ENCODE measurements around the gene ELANE. TPM values are rescaled to one million over a fixed set of nuclear protein-coding genes. Genes with fewer than 3 reads are reported as not detected.

The ELANE gene
- 0.58 TPM for total RNA-seq
- long read RNA-seq, partial matches to known transcripts: 0 of 2 reads
- long read RNA-seq, other reads (novel, unspliced or antisense): 1 of 2 reads

DNA sequence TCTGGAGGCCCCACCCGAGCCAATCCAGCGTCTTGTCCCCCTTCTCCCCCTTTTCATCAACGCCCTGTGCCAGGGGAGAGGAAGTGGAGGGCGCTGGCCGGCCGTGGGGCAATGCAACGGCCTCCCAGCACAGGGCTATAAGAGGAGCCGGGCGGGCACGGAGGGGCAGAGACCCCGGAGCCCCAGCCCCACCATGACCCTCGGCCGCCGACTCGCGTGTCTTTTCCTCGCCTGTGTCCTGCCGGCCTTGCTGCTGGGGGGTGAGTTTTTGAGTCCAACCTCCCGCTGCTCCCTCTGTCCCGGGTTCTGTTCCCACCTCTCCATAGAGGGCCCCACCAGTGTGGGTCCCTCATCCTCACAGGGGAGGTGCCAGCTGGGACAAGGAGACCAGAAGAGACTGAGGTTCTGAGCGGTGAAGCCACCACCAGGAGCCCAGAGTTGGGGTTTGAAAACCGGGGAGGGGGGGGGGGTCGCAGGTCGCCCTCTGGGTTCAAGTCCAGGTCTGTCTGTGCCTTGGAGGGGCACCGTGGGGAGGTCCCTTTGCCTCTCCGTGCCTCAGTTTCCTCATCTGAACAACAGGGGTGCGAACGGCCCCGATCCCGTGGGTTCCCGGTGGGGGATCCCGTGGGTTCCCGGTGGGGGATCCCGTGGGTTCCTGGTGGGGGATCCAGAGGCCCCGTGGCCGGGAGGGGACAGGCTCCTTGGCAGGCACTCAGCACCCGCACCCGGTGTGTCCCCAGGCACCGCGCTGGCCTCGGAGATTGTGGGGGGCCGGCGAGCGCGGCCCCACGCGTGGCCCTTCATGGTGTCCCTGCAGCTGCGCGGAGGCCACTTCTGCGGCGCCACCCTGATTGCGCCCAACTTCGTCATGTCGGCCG, at the start of gene ELANE:
Gene ELANE (plus strand): TSS at position 168 of the 878 bp plus-strand sequence. CDS start 26 bp downstream, at position 194.
- DNase-seq: no peak
- Histone ChIP-seq H3K36me3 (no peaks in the 10 kb centered on the region), H3K9me3 (replicated peaks) (no peaks in the 10 kb centered on the region), H3K4me3 (peak within 1 kb of the TSS; percentile 48), H3K27me3 (ENCODE audit: low read depth) (peaks cover 62% of the 10 kb centered on the region), H3K27ac (replicated peaks) (peak within 1 kb of the TSS; percentile 80), H3K4me1 (peaks cover 32% of the 10 kb centered on the region)
- intact Hi-C loops (cut with micrococcal nuclease): no loop called here
- TF ChIP-seq, protein P1, sequence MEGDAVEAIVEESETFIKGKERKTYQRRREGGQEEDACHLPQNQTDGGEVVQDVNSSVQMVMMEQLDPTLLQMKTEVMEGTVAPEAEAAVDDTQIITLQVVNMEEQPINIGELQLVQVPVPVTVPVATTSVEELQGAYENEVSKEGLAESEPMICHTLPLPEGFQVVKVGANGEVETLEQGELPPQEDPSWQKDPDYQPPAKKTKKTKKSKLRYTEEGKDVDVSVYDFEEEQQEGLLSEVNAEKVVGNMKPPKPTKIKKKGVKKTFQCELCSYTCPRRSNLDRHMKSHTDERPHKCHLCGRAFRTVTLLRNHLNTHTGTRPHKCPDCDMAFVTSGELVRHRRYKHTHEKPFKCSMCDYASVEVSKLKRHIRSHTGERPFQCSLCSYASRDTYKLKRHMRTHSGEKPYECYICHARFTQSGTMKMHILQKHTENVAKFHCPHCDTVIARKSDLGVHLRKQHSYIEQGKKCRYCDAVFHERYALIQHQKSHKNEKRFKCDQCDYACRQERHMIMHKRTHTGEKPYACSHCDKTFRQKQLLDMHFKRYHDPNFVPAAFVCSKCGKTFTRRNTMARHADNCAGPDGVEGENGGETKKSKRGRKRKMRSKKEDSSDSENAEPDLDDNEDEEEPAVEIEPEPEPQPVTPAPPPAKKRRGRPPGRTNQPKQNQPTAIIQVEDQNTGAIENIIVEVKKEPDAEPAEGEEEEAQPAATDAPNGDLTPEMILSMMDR (IDR thresholded peaks at IDR 0.05; ENCODE audit: borderline replicate concordance): no peak

DNA sequence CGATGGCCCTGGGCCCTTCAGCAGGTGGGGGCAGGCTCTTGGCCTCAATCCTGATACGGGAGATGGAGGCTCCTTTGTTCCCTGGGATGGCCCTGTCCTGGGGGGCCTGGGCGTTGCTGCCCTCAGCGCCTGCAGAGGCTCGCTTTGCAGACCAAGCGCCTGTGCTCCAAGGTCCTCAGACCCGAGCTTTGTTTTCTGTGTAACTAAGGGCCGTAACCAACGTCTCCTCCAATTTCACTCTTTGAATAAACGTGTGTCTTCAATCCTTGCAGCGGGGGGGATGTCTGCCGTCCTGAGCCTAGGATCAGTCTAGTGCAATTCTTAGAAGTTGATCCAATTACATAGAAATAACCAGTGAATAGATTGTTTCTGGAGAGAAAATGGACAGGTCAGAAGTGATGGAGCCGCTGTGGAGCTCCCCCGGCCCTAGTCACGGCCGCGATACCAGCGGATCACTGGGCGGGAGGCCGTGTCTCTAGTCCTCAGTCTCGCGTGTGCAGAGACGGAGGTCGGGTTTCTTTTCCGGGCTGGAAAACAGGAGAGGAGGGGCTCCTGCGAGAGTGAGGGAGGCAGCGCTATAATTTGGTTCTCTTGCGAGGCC, 49.5 kb upstream of the ELANE start:
- Histone ChIP-seq H3K4me3 (peak overlapping the region; percentile 77), H3K9me3 (replicated peaks) (no peaks in the 10 kb centered on the region), H3K27ac (replicated peaks) (peak overlapping the region; percentile 100), H3K4me1 (peaks cover 94% of the 10 kb centered on the region), H3K36me3 (peaks cover 54% of the 10 kb centered on the region), H3K27me3 (ENCODE audit: low read depth) (no peaks in the 10 kb centered on the region)
- DNase-seq: no peak
- TF ChIP-seq, protein P1 (IDR thresholded peaks at IDR 0.05; ENCODE audit: borderline replicate concordance): no peak
- intact Hi-C loops (cut with micrococcal nuclease): no loop called here

DNA sequence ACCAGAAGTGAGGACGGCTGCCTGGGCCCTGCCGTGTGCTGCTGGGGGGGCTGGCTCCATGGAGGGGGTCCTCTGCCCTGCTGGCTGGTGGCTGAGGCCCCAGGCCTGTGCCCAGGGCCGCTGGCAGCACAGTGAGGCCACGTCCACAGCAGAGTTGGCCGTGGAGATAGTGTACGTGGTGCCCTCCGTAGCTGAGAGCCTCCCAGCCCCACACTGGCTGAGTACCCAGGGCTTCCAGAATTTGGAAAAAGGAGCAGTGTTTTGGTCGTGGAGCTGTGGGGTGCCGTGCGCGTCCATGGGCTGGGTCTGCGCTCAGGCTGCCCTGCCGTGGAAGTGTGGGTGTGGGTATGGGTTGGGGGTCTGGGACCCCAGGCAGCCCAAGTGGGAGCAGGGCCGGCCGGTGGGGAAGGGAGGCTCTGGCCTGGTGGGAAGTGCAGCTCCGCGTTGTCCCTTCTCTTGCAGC, 49.0 kb upstream of the ELANE start:
- peaks cover 92% of the 10 kb centered on the region for H3K4me1 ChIP-seq
- peaks cover 59% of the 10 kb centered on the region for H3K36me3 ChIP-seq
- H3K9me3 ChIP-seq (replicated peaks): no peaks in the 10 kb centered on the region
- TF ChIP-seq, protein P1 (IDR thresholded peaks at IDR 0.05; ENCODE audit: borderline replicate concordance): no peak
- no peaks in the 10 kb centered on the region for H3K27me3 ChIP-seq (ENCODE audit: low read depth)
- no peak for DNase-seq
- H3K27ac ChIP-seq (replicated peaks): peak overlapping the region; percentile 100
- H3K4me3 ChIP-seq: peak overlapping the region; percentile 77
- intact Hi-C loops (cut with micrococcal nuclease): no loop called here

DNA sequence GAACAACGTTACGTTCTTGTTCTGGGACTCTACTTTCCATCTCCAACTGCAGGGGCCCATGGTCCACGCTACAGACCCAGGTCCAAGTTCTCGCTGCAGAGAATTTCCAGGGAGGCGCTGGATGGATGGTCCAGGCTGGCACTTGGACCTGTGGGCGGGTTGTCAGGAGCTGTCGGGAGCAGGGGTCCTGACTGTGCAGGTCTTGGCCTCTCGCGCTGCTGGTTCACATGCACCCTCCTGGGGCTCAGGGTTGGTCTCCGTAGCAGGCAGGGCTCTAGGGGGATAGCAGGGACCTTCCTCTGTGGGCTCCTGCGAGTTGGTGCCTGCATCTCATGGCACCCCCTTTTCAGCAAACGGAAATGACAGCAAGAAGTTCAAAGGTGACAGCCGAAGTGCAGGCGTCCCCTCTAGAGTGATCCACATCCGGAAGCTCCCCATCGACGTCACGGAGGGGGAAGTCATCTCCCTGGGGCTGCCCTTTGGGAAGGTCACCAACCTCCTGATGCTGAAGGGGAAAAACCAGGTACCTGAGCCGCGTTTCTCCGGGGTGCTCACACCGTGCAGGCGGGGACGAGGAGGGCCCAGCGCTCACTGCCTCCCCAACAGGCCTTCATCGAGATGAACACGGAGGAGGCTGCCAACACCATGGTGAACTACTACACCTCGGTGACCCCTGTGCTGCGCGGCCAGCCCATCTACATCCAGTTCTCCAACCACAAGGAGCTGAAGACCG, 48.3 kb upstream of the ELANE start:
- peak overlapping the region; percentile 100 for H3K27ac ChIP-seq (replicated peaks)
- intact Hi-C loops (cut with micrococcal nuclease): no loop called here
- peaks cover 66% of the 10 kb centered on the region for H3K36me3 ChIP-seq
- no peaks in the 10 kb centered on the region for H3K27me3 ChIP-seq (ENCODE audit: low read depth)
- TF ChIP-seq, protein P1 (IDR thresholded peaks at IDR 0.05; ENCODE audit: borderline replicate concordance): no peak
- H3K9me3 ChIP-seq (replicated peaks): no peaks in the 10 kb centered on the region
- no peak for DNase-seq
- H3K4me3 ChIP-seq: peak overlapping the region; percentile 77
- H3K4me1 ChIP-seq: peaks cover 84% of the 10 kb centered on the region
